ENCODE measurements around the gene ALKBH4. TPM values are rescaled to one million over a fixed set of nuclear protein-coding genes. Genes with fewer than 3 reads are reported as not detected.

Gene ALKBH4
- total and polyA plus RNA-seq, 2 of the 8 experiments (the other 6 are each of a cell fraction or from before 2014, with no cell fraction given), result 10.2 to 16.6 TPM

- WGBS, 2 experiments (ENCODE audit: extremely low coverage in 1 of 2, insufficient coverage in 1 of 2, insufficient read length in 1 of 2, insufficient replicate concordance in 2 of 2, low coverage in 1 of 2, low lambda C conversion rate in 2 of 2, missing lambda C conversion rate in 1 of 2), result 92% methylated on average over 20 of the region's 24 CpGs; no CpG with 5 or more reads in 1 of the 2 experiments
- POLR2A ChIA-PET (ENCODE audit: partially characterized antibody), result interaction anchor here (3.5 kb wide), 1 partner anchor 15 kb away, joined by 11 read pairs; no protein-coding TSS in a partner anchor
- H2BK120ac ChIP-seq (replicated peaks; ENCODE audit: low read depth, low read length), result no peak overlapping the region
- no peak overlapping the region for H2BK5ac ChIP-seq (ENCODE audit: low read depth, low read length)
- FAIRE-seq (no peak), DNase-seq (ENCODE audit: low read depth in 1 of 2, low spot score in 2 of 2) (no peak)
- H3K36me3 ChIP-seq (ENCODE audit: control insufficient read depth in 2 of 4, insufficient read depth in 4 of 4, low read length in 3 of 4), result peaks cover 0 to 9% (median 3%) of the 10 kb centered on the region in 4 experiments; a peak in 5 of 8 replicates
- H3K9ac ChIP-seq (replicated peaks in 1 of 4; ENCODE audit: extremely low read depth in 1 of 4, low read depth in 3 of 4, low read length in 3 of 4), result no peak overlapping the region
- no peak overlapping the region for H2BK15ac ChIP-seq (ENCODE audit: low read length)
- peaks cover 0 to 10% (median 1%) of the 10 kb centered on the region in 4 experiments; a peak in 3 of 7 replicates for H3K4me1 ChIP-seq (replicated peaks in 1 of 4; ENCODE audit: control insufficient read depth in 3 of 4, insufficient read depth in 4 of 4, low read length in 3 of 4)
- H3K56ac ChIP-seq (replicated peaks; ENCODE audit: insufficient read length, low read depth, low read length), result no peak overlapping the region
- no peak overlapping the region for H3K23ac ChIP-seq (ENCODE audit: insufficient read length)
- TF ChIP-seq POLR2A (IDR thresholded peaks at IDR 0.05; ENCODE audit: control extremely low read depth in 1 of 2, low read depth in 2 of 2, low read length in 2 of 2) (no peak), E2F6 (IDR thresholded peaks at IDR 0.05) (no peak), TBP (IDR thresholded peaks at IDR 0.05; ENCODE audit: low read depth, low read length) (no peak), ZNF274 (IDR thresholded peaks at IDR 0.05; ENCODE audit: borderline replicate concordance, extremely low read depth, low read length) (no peak), MAFK (IDR thresholded peaks at IDR 0.05; ENCODE audit: low read depth, low read length) (no peak)
- H2AFZ ChIP-seq (ENCODE audit: low read length), result no peak overlapping the region
- no peak overlapping the region for H4K91ac ChIP-seq (replicated peaks; ENCODE audit: insufficient read length, low read length)
- no peak overlapping the region for H3K4me2 ChIP-seq (ENCODE audit: insufficient read depth in 1 of 2, low read depth in 2 of 2, low read length in 2 of 2)
- CTCF ChIA-PET (ENCODE audit: partially characterized antibody), result interaction anchor here (0.6 to 2.1 kb wide), 9 partner anchors 9 to 925 kb away, joined by 3 to 10 read pairs (median 3); no protein-coding TSS in a partner anchor
- no peak overlapping the region for H2AK5ac ChIP-seq (ENCODE audit: low read depth, low read length)
- no peak overlapping the region for H2BK12ac ChIP-seq (ENCODE audit: low read depth, low read length)
- H4K5ac ChIP-seq (ENCODE audit: insufficient read length, low read depth, low read length), result no peak overlapping the region
- no peak overlapping the region for H2BK20ac ChIP-seq (ENCODE audit: low read length)
- H3K14ac ChIP-seq (ENCODE audit: insufficient read length), result no peak overlapping the region
- H3K79me1 ChIP-seq (ENCODE audit: low read depth, low read length), result peaks cover 3% of the 10 kb centered on the region; the same call in 1 of the 2 replicates
- H3K4ac ChIP-seq (replicated peaks; ENCODE audit: insufficient read length, low read depth, low read length), result no peak overlapping the region
- H3K23me2 ChIP-seq (ENCODE audit: low read depth, low read length), result peaks cover 5% of the 10 kb centered on the region; the same call in 1 of the 2 replicates
- H3K27me3 ChIP-seq (replicated peaks in 1 of 4; ENCODE audit: control insufficient read depth in 3 of 4, extremely low read depth in 1 of 4, insufficient read depth in 3 of 4, low read length in 3 of 4), result no peaks in the 10 kb centered on the region; a peak in 1 of 7 replicates
- no peak overlapping the region for H3K18ac ChIP-seq (ENCODE audit: extremely low read depth, low read length)
- H3K4me3 ChIP-seq (ENCODE audit: extremely low read depth in 1 of 4, insufficient read depth in 2 of 4, low read depth in 3 of 4, low read length in 4 of 4), result no peak overlapping the region
- H3K79me2 ChIP-seq (ENCODE audit: control insufficient read depth in 1 of 2, insufficient read depth in 2 of 2, low read length in 2 of 2), result peaks cover 0 to 11% of the 10 kb centered on the region in 2 experiments; a peak in 2 of 4 replicates
- no peak overlapping the region for H3K27ac ChIP-seq (ENCODE audit: low read depth, low read length)
- H4K20me1 ChIP-seq (replicated peaks in 1 of 2; ENCODE audit: control insufficient read depth in 1 of 2, insufficient read depth in 2 of 2, low read length in 2 of 2), result peaks cover 0 to 11% of the 10 kb centered on the region in 2 experiments
- H4K8ac ChIP-seq (ENCODE audit: extremely low read depth, insufficient read depth, low read length), result no peak overlapping the region
- no peaks in the 10 kb centered on the region for H3K9me3 ChIP-seq (ENCODE audit: insufficient read depth in 2 of 2, low read depth in 1 of 2, low read length in 1 of 2)
These were observed 3.2 kb upstream of the ALKBH4 start for GRCh38 chr7:102467581-102468477.
